ENCODE data around the gene DCLRE1B.

Gene DCLRE1B

DNA sequence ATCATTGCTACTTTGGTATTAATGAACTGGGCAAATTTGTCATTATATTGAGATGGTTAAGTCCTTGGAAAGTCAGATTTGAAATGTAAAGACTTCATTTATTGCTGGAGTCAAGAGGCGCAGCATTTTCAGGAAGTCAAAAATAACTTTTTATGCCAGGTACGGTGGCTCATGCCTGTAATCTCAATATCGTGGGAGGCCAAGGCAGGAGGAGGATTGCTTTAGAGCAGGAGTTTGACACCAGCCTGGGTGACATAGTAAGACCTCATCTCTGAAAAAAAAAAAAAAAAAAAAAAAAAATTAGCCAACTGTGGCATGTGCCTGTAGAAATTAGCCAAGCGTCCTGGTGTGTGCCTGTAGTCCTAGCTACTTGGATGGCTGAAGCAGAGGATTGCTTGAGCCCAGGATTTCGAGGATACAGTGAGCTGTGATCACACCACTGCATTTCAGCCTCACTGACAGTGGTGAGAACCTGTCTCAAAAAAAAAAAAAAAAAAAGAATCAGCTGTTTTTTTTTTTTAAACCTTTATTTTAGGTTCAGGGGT is 29.5 kb downstream of the DCLRE1B start:
- Histone ChIP-seq H3K9ac (ENCODE audit: low read length) (no peak overlapping the region), H3K4me1 (ENCODE audit: insufficient read depth, low read length, severe bottlenecking) (peaks cover 83% of the 10 kb centered on the region), H3F3A (ENCODE audit: insufficient read depth, low read length) (no peaks in the 10 kb centered on the region), H3K4me3 (ENCODE audit: low read depth, low read length, poor library complexity, severe bottlenecking) (no peak overlapping the region), H3K79me2 (ENCODE audit: insufficient read depth, low read length) (peaks cover 96% of the 10 kb centered on the region), H2AFZ (ENCODE audit: low read length) (no peak overlapping the region), H3K4me2 (ENCODE audit: low read length) (no peak overlapping the region), H3K9me3 (ENCODE audit: low read length) (no peaks in the 10 kb centered on the region), H4K20me1 (ENCODE audit: insufficient read depth, low read length) (no peaks in the 10 kb centered on the region), H3K27me3 (ENCODE audit: insufficient read depth, low read length) (no peaks in the 10 kb centered on the region), H3K9me2 (ENCODE audit: low read depth, low read length) (no peaks in the 10 kb centered on the region), H3K27ac (ENCODE audit: low read depth, low read length, poor library complexity, severe bottlenecking) (no peak overlapping the region), H3K36me3 (ENCODE audit: insufficient read depth, low read length) (peaks cover 5% of the 10 kb centered on the region; the same call in 1 of the 2 replicates)
- TF ChIP-seq, protein P1, sequence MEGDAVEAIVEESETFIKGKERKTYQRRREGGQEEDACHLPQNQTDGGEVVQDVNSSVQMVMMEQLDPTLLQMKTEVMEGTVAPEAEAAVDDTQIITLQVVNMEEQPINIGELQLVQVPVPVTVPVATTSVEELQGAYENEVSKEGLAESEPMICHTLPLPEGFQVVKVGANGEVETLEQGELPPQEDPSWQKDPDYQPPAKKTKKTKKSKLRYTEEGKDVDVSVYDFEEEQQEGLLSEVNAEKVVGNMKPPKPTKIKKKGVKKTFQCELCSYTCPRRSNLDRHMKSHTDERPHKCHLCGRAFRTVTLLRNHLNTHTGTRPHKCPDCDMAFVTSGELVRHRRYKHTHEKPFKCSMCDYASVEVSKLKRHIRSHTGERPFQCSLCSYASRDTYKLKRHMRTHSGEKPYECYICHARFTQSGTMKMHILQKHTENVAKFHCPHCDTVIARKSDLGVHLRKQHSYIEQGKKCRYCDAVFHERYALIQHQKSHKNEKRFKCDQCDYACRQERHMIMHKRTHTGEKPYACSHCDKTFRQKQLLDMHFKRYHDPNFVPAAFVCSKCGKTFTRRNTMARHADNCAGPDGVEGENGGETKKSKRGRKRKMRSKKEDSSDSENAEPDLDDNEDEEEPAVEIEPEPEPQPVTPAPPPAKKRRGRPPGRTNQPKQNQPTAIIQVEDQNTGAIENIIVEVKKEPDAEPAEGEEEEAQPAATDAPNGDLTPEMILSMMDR (IDR thresholded peaks at IDR 0.05; ENCODE audit: low read length), result no peak
- no peak for TF ChIP-seq EZH2 (IDR thresholded peaks at IDR 0.05; ENCODE audit: borderline replicate concordance, low read length)

DNA sequence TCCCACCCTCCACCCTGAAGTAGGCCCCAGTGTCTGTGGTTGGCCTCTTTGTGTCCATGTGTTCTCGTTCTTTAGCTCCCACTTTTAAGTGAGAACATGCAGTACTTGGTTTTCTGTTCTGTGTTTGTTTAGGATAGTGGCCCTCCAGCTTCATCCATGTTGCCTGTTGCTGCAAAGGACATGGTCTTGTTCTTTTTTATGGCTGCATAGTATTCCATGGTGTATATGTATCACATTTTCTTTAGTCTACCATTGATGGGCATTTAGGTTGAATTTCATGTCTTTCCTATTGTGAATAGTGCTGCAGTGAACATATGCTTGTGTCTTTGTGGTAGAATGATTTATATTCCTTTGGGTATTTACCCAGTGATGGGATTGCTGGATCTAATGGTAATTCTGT is 30.1 kb downstream of the DCLRE1B start:
- H3K36me3 ChIP-seq (ENCODE audit: insufficient read depth, low read length), result peaks cover 5% of the 10 kb centered on the region; the same call in 1 of the 2 replicates
- H2AFZ ChIP-seq (ENCODE audit: low read length), result no peak overlapping the region
- H3K9me2 ChIP-seq (ENCODE audit: low read depth, low read length), result no peaks in the 10 kb centered on the region
- H3K9ac ChIP-seq (ENCODE audit: low read length), result no peak overlapping the region
- no peaks in the 10 kb centered on the region for H3K27me3 ChIP-seq (ENCODE audit: insufficient read depth, low read length)
- peaks cover 99% of the 10 kb centered on the region for H3K79me2 ChIP-seq (ENCODE audit: insufficient read depth, low read length)
- H3F3A ChIP-seq (ENCODE audit: insufficient read depth, low read length), result no peaks in the 10 kb centered on the region
- H3K4me1 ChIP-seq (ENCODE audit: insufficient read depth, low read length, severe bottlenecking), result peaks cover 89% of the 10 kb centered on the region
- H3K4me3 ChIP-seq (ENCODE audit: low read depth, low read length, poor library complexity, severe bottlenecking), result no peak overlapping the region
- no peak overlapping the region for H3K4me2 ChIP-seq (ENCODE audit: low read length)
- no peak for TF ChIP-seq EZH2 (IDR thresholded peaks at IDR 0.05; ENCODE audit: borderline replicate concordance, low read length)
- TF ChIP-seq, protein P1 (IDR thresholded peaks at IDR 0.05; ENCODE audit: low read length), result no peak
- no peaks in the 10 kb centered on the region for H3K9me3 ChIP-seq (ENCODE audit: low read length)
- no peak overlapping the region for H3K27ac ChIP-seq (ENCODE audit: low read depth, low read length, poor library complexity, severe bottlenecking)
- H4K20me1 ChIP-seq (ENCODE audit: insufficient read depth, low read length), result no peaks in the 10 kb centered on the region

DNA sequence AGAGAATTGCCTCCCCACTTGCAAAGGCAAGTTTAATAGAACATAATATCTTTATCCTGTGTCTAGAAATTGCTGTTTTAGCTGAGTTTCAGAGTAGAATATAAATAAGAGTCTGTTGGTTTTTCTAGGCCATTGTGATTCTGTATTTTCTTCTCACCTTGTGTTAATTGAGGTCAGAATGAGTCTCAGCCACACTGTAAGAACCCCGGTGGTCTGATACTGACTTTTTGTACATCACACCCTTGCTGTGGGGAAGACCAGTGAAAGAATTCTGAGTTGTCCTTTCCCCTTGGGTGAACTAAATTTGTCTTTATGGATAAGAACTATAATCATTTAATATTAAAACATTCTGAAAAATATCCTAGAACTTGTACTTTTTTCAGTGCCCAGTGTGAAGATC is 30.8 kb downstream of the DCLRE1B start:
- Histone ChIP-seq H3K9me2 (ENCODE audit: low read depth, low read length) (no peaks in the 10 kb centered on the region), H3K4me1 (ENCODE audit: insufficient read depth, low read length, severe bottlenecking) (peaks cover 91% of the 10 kb centered on the region), H3K27ac (ENCODE audit: low read depth, low read length, poor library complexity, severe bottlenecking) (peak overlapping the region; percentile 34), H3K9ac (ENCODE audit: low read length) (no peak overlapping the region), H4K20me1 (ENCODE audit: insufficient read depth, low read length) (no peaks in the 10 kb centered on the region), H3F3A (ENCODE audit: insufficient read depth, low read length) (no peaks in the 10 kb centered on the region), H3K27me3 (ENCODE audit: insufficient read depth, low read length) (no peaks in the 10 kb centered on the region), H3K4me3 (ENCODE audit: low read depth, low read length, poor library complexity, severe bottlenecking) (no peak overlapping the region), H3K9me3 (ENCODE audit: low read length) (no peaks in the 10 kb centered on the region), H3K79me2 (ENCODE audit: insufficient read depth, low read length) (peaks cover 91% of the 10 kb centered on the region), H3K4me2 (ENCODE audit: low read length) (0 out of 2 replicates have a peak overlapping the region, but pooled peaks have one; percentile 3), H3K36me3 (ENCODE audit: insufficient read depth, low read length) (peaks cover 8% of the 10 kb centered on the region), H2AFZ (ENCODE audit: low read length) (no peak overlapping the region)
- TF ChIP-seq, protein P1 (IDR thresholded peaks at IDR 0.05; ENCODE audit: low read length), result no peak
- TF ChIP-seq EZH2 (IDR thresholded peaks at IDR 0.05; ENCODE audit: borderline replicate concordance, low read length), result no peak
